Keratinocyte (primary cell): ENCODE data around the gene LSP1. TPM values are rescaled to one million over a fixed set of nuclear protein-coding genes. Genes with fewer than 3 reads are reported as not detected.

Experiments used
- DNase-seq: peaks from one replicate; pipeline ENCODE4 v3.0.0-alpha.2; 2011; ENCODE audit warnings: low read depth, missing footprints, low spot score
- FAIRE-seq: peaks from 2 replicates; lab custom pipeline; 2011; peaks lifted over from hg19 to GRCh38; lab: Jason Lieb, UNC
- H2AFZ ChIP-seq: 2 replicates; pipeline ENCODE4 v1.6.0; 2012; ENCODE audit warnings: low read length, control low read depth, inconsistent platforms; ENCODE audit not compliant: control insufficient read depth
- H3K27ac ChIP-seq: 2 replicates; pipeline ENCODE4 v1.5.1; 2011; ENCODE audit warnings: low read length; ENCODE audit not compliant: control insufficient read depth, insufficient read depth
- H3K27me3 ChIP-seq: 3 replicates; pipeline ENCODE4 v1.6.0; 2011; ENCODE audit warnings: low read length; ENCODE audit not compliant: control insufficient read depth, insufficient read depth; ENCODE audit errors: extremely low read depth
- H3K36me3 ChIP-seq, 2 experiments: 2 replicates in 1 of 2; 3 replicates in 1 of 2; pipeline ENCODE4 v1.5.1; 2011; ENCODE audit warnings: low read length in 2 of 2, mild to moderate bottlenecking in 1 of 2; ENCODE audit not compliant: control insufficient read depth in 2 of 2, insufficient read depth in 2 of 2; ENCODE audit errors: extremely low read depth in 1 of 2
- H3K4me1 ChIP-seq: 3 replicates; pipeline ENCODE4 v1.5.1; 2011; ENCODE audit warnings: low read length; ENCODE audit not compliant: control insufficient read depth, insufficient read depth; ENCODE audit errors: extremely low read depth
- H3K4me2 ChIP-seq: 3 replicates; pipeline ENCODE4 v1.6.0; 2011; ENCODE audit warnings: low read depth, low read length; ENCODE audit not compliant: control insufficient read depth, insufficient read depth; ENCODE audit errors: extremely low read depth
- H3K4me3 ChIP-seq, 3 experiments: fragments of 200-600 bp in 1 of 3; sonication (generic) in 1 of 3; 2 replicates in 2 of 3; 3 replicates in 1 of 3; pipeline ENCODE4 v1.5.1; 2011 to 2016; ENCODE audit warnings: low read length in 3 of 3, mild to moderate bottlenecking in 3 of 3, control low read depth in 2 of 3, inconsistent platforms in 1 of 3, low read depth in 1 of 3, mixed read lengths in 1 of 3, mixed run types in 1 of 3, moderate library complexity in 1 of 3; ENCODE audit not compliant: control insufficient read depth in 2 of 3, insufficient read depth in 2 of 3; ENCODE audit errors: extremely low read depth in 1 of 3
- H3K79me2 ChIP-seq: 2 replicates; pipeline ENCODE4 v1.6.0; 2012; ENCODE audit warnings: low read length; ENCODE audit not compliant: control insufficient read depth, insufficient read depth
- H3K9ac ChIP-seq: 3 replicates; pipeline ENCODE4 v1.6.0; 2011; ENCODE audit warnings: low read length; ENCODE audit not compliant: control insufficient read depth, insufficient read depth; ENCODE audit errors: extremely low read depth
- H3K9me1 ChIP-seq: 3 replicates; pipeline ENCODE4 v1.6.0; 2011; ENCODE audit warnings: low read length; ENCODE audit not compliant: control insufficient read depth, insufficient read depth; ENCODE audit errors: extremely low read depth
- H3K9me3 ChIP-seq: 2 replicates; pipeline ENCODE4 v1.5.1; 2012; ENCODE audit warnings: low read depth, low read length; ENCODE audit not compliant: control insufficient read depth
- H4K20me1 ChIP-seq: 3 replicates; pipeline ENCODE4 v1.6.0; 2011; ENCODE audit warnings: low read length; ENCODE audit not compliant: control insufficient read depth, insufficient read depth; ENCODE audit errors: extremely low read depth
- CTCF ChIP-seq, 3 experiments: IDR thresholded peaks in 1 of 3; conservative IDR thresholded peaks in 1 of 3; optimal IDR thresholded peaks in 1 of 3; 2 replicates in 2 of 3; 3 replicates in 1 of 3; pipeline versions ENCODE3 to v1.5.1; 2011; ENCODE audit warnings: low read length in 3 of 3, mild to moderate bottlenecking in 3 of 3, moderate library complexity in 2 of 3, control low read depth in 1 of 3, inconsistent platforms in 1 of 3; ENCODE audit not compliant: insufficient read depth in 2 of 3; ENCODE audit errors: extremely low read depth in 1 of 3
- EZH2 ChIP-seq: IDR thresholded peaks from one replicate; pipeline ENCODE4 v1.6.1; 2012; ENCODE audit warnings: inconsistent platforms, mild to moderate bottlenecking, low read length, moderate library complexity
- dilution Hi-C: fragments of 300-500 bp; cut with MboI; formaldehyde crosslinking; loops from one replicate; pipeline ENCODE4 v1.7.0; 2020; ENCODE audit warnings: low sequenced_read_pairs; ENCODE audit not compliant: extremely low pct_ligation_motif_present
- polyA plus RNA-seq, 5 experiments: library from polyadenylated mRNA; depleted of rRNA in 3 of 5; stranded (reverse) in 3 of 5; stranded (forward) in 1 of 5; unstranded in 1 of 5; fragments of >200 nt; gene quantifications; 1 replicate in 1 of 5; 2 replicates in 3 of 5; 3 replicates in 1 of 5; pipeline versions ENCODE4 v1.2.1 to v1.2.3, GENCODE V29; 2011 to 2012; ENCODE audit warnings: missing spikeins in 2 of 5, low read depth in 1 of 5, low replicate concordance in 1 of 5

Gene LSP1
- polyA plus RNA-seq, 1 donor (not counting 4 experiments of a cell fraction or from before 2014, with no cell fraction given), result 0.94 TPM

GRCh38 chr11:1839924-1840779 lies 12.7 kb upstream of the LSP1 start:
- Histone ChIP-seq H3K4me1 (peaks cover 57% of the 10 kb centered on the region), H3K9me1 (no peaks in the 10 kb centered on the region), H3K4me2 (no peak overlapping the region), H3K27me3 (no peaks in the 10 kb centered on the region), H3K36me3 (no peaks in the 10 kb centered on the region), H3K27ac (no peak overlapping the region), H4K20me1 (no peaks in the 10 kb centered on the region), H3K4me3 (no peak overlapping the region), H3K79me2 (peaks cover 17% of the 10 kb centered on the region), H3K9me3 (no peaks in the 10 kb centered on the region), H2AFZ (no peak overlapping the region), H3K9ac (no peak overlapping the region)
- TF ChIP-seq CTCF (optimal IDR thresholded peaks at IDR 0.05 in 1 of 3, IDR thresholded peaks at IDR 0.05 in 1 of 3, conservative IDR thresholded peaks at IDR 0.05 in 1 of 3; ENCODE audit: extremely low read depth in 1 of 3, insufficient read depth in 2 of 3, low read length in 3 of 3), result no peak
- TF ChIP-seq EZH2, result no peak
- FAIRE-seq, result no peak
- dilution Hi-C loops, result no loop called here
- no peak for DNase-seq

GRCh38 chr11:1840780-1841480 lies 12.0 kb upstream of the LSP1 start:
- no peak for TF ChIP-seq EZH2
- no peak for TF ChIP-seq CTCF (optimal IDR thresholded peaks at IDR 0.05 in 1 of 3, IDR thresholded peaks at IDR 0.05 in 1 of 3, conservative IDR thresholded peaks at IDR 0.05 in 1 of 3; ENCODE audit: extremely low read depth in 1 of 3, insufficient read depth in 2 of 3, low read length in 3 of 3)
- H3K9me3 ChIP-seq, result no peaks in the 10 kb centered on the region
- dilution Hi-C loops, result no loop called here
- no peak overlapping the region for H3K4me2 ChIP-seq
- no peaks in the 10 kb centered on the region for H3K27me3 ChIP-seq
- no peaks in the 10 kb centered on the region for H3K36me3 ChIP-seq
- H3K79me2 ChIP-seq, result peaks cover 9% of the 10 kb centered on the region
- no peak overlapping the region for H3K27ac ChIP-seq
- no peak for FAIRE-seq
- no peaks in the 10 kb centered on the region for H3K9me1 ChIP-seq
- no peak overlapping the region for H2AFZ ChIP-seq
- no peak overlapping the region for H3K9ac ChIP-seq
- H4K20me1 ChIP-seq, result no peaks in the 10 kb centered on the region
- H3K4me3 ChIP-seq, result no peak overlapping the region
- DNase-seq, result no peak
- H3K4me1 ChIP-seq, result peaks cover 49% of the 10 kb centered on the region
